ENCODE data around the gene AMDHD2. TPM values are rescaled to one million over a fixed set of nuclear protein-coding genes. Genes with fewer than 3 reads are reported as not detected.
A peak's percentile ranks its signal among the peaks of the same experiment; 100 is the strongest.

The AMDHD2 gene
- total and polyA plus RNA-seq, 2 of the 13 experiments (the other 11 are each of a cell fraction or from before 2014, with no cell fraction given), result 33.5 to 39.1 TPM

DNA sequence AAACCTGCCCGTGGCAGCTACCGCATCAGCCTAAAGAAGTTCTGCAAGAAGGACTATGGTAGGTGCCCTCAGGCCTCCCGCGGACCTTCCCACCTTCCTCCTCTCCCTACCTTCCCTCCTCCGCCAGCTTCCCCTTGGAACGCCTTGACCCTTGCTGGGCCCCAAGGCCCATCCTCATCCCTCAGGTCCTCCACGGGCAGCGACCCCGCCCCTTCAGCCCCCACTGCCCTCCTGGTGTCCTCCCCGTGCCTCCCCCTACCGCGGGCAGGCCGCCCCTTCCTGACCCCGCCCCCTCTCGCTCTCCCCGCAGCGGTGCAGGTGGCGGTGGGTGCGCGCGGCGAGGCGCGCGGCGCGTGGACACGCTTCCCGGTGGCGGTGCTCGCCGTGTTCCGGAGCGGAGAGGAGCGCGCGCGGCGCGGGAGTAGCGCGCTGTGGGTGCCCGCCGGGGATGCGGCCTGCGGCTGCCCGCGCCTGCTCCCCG lies 46.7 kb upstream of the AMDHD2 start (continued):
- TF ChIP-seq, protein P1, sequence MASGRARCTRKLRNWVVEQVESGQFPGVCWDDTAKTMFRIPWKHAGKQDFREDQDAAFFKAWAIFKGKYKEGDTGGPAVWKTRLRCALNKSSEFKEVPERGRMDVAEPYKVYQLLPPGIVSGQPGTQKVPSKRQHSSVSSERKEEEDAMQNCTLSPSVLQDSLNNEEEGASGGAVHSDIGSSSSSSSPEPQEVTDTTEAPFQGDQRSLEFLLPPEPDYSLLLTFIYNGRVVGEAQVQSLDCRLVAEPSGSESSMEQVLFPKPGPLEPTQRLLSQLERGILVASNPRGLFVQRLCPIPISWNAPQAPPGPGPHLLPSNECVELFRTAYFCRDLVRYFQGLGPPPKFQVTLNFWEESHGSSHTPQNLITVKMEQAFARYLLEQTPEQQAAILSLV (CRISPR knock-in tag; IDR thresholded peaks at IDR 0.05; ENCODE audit: borderline replicate concordance), result no peak
- TF ChIP-seq, protein P2, sequence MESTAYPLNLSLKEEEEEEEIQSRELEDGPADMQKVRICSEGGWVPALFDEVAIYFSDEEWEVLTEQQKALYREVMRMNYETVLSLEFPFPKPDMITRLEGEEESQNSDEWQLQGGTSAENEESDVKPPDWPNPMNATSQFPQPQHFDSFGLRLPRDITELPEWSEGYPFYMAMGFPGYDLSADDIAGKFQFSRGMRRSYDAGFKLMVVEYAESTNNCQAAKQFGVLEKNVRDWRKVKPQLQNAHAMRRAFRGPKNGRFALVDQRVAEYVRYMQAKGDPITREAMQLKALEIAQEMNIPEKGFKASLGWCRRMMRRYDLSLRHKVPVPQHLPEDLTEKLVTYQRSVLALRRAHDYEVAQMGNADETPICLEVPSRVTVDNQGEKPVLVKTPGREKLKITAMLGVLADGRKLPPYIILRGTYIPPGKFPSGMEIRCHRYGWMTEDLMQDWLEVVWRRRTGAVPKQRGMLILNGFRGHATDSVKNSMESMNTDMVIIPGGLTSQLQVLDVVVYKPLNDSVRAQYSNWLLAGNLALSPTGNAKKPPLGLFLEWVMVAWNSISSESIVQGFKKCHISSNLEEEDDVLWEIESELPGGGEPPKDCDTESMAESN (CRISPR knock-in tag; conservative IDR thresholded peaks at IDR 0.05), result no peak
- TF ChIP-seq ZNF282 (IDR thresholded peaks at IDR 0.05; ENCODE audit: partially characterized antibody) (no peak), KLF9 (CRISPR knock-in tag; IDR thresholded peaks at IDR 0.05; ENCODE audit: low read depth) (no peak), RFXANK (CRISPR knock-in tag; IDR thresholded peaks at IDR 0.05) (no peak), ZNF101 (CRISPR knock-in tag; IDR thresholded peaks at IDR 0.05; ENCODE audit: borderline replicate concordance, low read depth) (no peak), SP5 (CRISPR knock-in tag; IDR thresholded peaks at IDR 0.05; ENCODE audit: borderline replicate concordance, low read depth) (peak; percentile 34; the same call in 1 of the 2 replicates), SMARCE1 (IDR thresholded peaks at IDR 0.05; ENCODE audit: borderline replicate concordance) (no peak), MAFF (IDR thresholded peaks at IDR 0.05; ENCODE audit: low read depth, low read length) (no peak), AKAP8 (CRISPR knock-in tag; IDR thresholded peaks at IDR 0.05) (no peak; the same call in 1 of the 2 replicates), ZFY (CRISPR knock-in tag; IDR thresholded peaks at IDR 0.05) (no peak), ZNF572 (CRISPR knock-in tag; IDR thresholded peaks at IDR 0.05) (no peak), ZNF460 (CRISPR knock-in tag; IDR thresholded peaks at IDR 0.05; ENCODE audit: borderline replicate concordance) (no peak), IRX3 (CRISPR knock-in tag; IDR thresholded peaks at IDR 0.05; ENCODE audit: borderline replicate concordance, low read depth) (no peak), ZNF326 (CRISPR knock-in tag; IDR thresholded peaks at IDR 0.05; ENCODE audit: borderline replicate concordance) (peak; percentile 81; the same call in 1 of the 2 replicates), ZNF660 (CRISPR knock-in tag; IDR thresholded peaks at IDR 0.05; ENCODE audit: borderline replicate concordance, low read depth) (no peak)
- TF ChIP-seq, protein P3, sequence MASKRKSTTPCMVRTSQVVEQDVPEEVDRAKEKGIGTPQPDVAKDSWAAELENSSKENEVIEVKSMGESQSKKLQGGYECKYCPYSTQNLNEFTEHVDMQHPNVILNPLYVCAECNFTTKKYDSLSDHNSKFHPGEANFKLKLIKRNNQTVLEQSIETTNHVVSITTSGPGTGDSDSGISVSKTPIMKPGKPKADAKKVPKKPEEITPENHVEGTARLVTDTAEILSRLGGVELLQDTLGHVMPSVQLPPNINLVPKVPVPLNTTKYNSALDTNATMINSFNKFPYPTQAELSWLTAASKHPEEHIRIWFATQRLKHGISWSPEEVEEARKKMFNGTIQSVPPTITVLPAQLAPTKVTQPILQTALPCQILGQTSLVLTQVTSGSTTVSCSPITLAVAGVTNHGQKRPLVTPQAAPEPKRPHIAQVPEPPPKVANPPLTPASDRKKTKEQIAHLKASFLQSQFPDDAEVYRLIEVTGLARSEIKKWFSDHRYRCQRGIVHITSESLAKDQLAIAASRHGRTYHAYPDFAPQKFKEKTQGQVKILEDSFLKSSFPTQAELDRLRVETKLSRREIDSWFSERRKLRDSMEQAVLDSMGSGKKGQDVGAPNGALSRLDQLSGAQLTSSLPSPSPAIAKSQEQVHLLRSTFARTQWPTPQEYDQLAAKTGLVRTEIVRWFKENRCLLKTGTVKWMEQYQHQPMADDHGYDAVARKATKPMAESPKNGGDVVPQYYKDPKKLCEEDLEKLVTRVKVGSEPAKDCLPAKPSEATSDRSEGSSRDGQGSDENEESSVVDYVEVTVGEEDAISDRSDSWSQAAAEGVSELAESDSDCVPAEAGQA (IDR thresholded peaks at IDR 0.05; ENCODE audit: low read depth), result no peak
- TF ChIP-seq, protein P3 (CRISPR knock-in tag; IDR thresholded peaks at IDR 0.05; ENCODE audit: borderline replicate concordance), result no peak
- TF ChIP-seq, protein P4, sequence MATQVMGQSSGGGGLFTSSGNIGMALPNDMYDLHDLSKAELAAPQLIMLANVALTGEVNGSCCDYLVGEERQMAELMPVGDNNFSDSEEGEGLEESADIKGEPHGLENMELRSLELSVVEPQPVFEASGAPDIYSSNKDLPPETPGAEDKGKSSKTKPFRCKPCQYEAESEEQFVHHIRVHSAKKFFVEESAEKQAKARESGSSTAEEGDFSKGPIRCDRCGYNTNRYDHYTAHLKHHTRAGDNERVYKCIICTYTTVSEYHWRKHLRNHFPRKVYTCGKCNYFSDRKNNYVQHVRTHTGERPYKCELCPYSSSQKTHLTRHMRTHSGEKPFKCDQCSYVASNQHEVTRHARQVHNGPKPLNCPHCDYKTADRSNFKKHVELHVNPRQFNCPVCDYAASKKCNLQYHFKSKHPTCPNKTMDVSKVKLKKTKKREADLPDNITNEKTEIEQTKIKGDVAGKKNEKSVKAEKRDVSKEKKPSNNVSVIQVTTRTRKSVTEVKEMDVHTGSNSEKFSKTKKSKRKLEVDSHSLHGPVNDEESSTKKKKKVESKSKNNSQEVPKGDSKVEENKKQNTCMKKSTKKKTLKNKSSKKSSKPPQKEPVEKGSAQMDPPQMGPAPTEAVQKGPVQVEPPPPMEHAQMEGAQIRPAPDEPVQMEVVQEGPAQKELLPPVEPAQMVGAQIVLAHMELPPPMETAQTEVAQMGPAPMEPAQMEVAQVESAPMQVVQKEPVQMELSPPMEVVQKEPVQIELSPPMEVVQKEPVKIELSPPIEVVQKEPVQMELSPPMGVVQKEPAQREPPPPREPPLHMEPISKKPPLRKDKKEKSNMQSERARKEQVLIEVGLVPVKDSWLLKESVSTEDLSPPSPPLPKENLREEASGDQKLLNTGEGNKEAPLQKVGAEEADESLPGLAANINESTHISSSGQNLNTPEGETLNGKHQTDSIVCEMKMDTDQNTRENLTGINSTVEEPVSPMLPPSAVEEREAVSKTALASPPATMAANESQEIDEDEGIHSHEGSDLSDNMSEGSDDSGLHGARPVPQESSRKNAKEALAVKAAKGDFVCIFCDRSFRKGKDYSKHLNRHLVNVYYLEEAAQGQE (IDR thresholded peaks at IDR 0.05; ENCODE audit: borderline replicate concordance in 1 of 2, low read depth in 1 of 2, low read length in 2 of 2), result no peak
